SH-SY5Y (cell line): ENCODE data around the gene PFKP.

Source experiments
- GATA2 ChIP-seq: IDR thresholded peaks from 2 replicates; pipeline ENCODE4 v1.6.1; 2011; ENCODE audit warnings: mild to moderate bottlenecking, low read depth, low read length
- GATA3 ChIP-seq: IDR thresholded peaks from 2 replicates; pipeline ENCODE4 v1.6.1; 2011; ENCODE audit warnings: low read depth, mild to moderate bottlenecking, low read length, moderate library complexity

DNA sequence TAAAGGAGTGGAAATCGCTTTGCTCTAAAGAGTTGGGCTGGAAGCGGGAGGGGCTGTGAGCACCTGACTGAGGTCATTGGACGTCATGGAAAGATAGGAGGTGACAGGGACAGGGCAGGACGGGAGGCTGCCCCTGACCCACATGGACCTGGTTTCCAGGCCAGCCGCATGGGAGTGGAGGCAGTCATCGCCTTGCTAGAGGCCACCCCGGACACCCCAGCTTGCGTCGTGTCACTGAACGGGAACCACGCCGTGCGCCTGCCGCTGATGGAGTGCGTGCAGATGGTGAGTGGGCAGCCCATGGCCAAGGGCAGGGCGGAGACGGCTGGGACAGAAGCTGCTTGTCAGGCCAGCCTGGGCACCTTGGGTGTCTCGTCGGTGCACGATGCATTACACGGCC is 41.8 kb downstream of the PFKP start:
- TF ChIP-seq GATA2 (no peak), GATA3 (no peak)
